Nephron (organoid): ENCODE data around the gene NEK10.

Experiments
- H3K27ac Mint-ChIP-seq, 3 experiments: 2 replicates each; pipeline ENCODE4 v1.8.0; 2020; ENCODE audit warnings: mixed read lengths in 3 of 3, mild to moderate bottlenecking in 2 of 3, moderate library complexity in 1 of 3
- H3K27me3 Mint-ChIP-seq: 2 replicates; pipeline ENCODE4 v1.8.0; 2021; ENCODE audit warnings: low read depth, mild to moderate bottlenecking, moderate library complexity, mixed read lengths
- H3K36me3 Mint-ChIP-seq: 2 replicates; pipeline ENCODE4 v1.8.0; 2020; ENCODE audit warnings: low read depth, mixed read lengths
- H3K4me1 Mint-ChIP-seq: 2 replicates; pipeline ENCODE4 v1.8.0; 2020; ENCODE audit warnings: mixed read lengths
- H3K4me3 Mint-ChIP-seq, 3 experiments: 2 replicates each; pipeline ENCODE4 v1.8.0; 2020; ENCODE audit warnings: mild to moderate bottlenecking in 3 of 3, mixed read lengths in 3 of 3, moderate library complexity in 2 of 3
- H3K9me3 Mint-ChIP-seq: 2 replicates; pipeline ENCODE4 v1.8.0; 2020; ENCODE audit warnings: mixed read lengths
- TF ChIP-seq, protein P1 (sequence below), 3 experiments: fragments of 200-600 bp; sonication (generic); IDR thresholded peaks; one replicate each; pipeline ENCODE4 v1.5.0; 2021; ENCODE audit warnings: antibody characterized with exemption in 3 of 3; ENCODE audit not compliant: unreplicated experiment in 3 of 3

NEK10 gene

DNA sequence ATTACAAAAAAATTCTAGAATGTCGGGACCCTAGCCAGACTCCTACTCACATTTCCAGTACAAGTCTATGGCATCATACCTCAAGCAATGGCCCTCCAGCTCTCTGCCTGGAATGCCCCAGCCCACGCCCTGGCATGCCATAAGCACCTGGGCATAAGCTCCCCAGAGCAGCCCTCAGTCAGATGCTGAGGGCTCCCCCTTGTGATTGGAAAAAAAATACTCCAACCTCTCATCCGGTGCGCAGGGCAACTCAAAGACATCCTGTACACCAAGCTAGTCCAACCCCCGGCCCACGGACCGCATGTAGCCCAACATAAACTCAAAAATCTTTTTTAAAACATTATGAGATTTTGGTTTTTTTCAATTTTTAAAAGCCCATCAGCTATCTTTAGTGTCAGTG is 115.4 kb downstream of the NEK10 start:
- Mint-ChIP-seq H3K4me1 (no peaks in the 10 kb centered on the region), H3K9me3 (no peaks in the 10 kb centered on the region), H3K27me3 (no peaks in the 10 kb centered on the region), H3K27ac (no peak overlapping the region), H3K36me3 (no peaks in the 10 kb centered on the region), H3K4me3 (no peak overlapping the region)
- TF ChIP-seq, protein P1, sequence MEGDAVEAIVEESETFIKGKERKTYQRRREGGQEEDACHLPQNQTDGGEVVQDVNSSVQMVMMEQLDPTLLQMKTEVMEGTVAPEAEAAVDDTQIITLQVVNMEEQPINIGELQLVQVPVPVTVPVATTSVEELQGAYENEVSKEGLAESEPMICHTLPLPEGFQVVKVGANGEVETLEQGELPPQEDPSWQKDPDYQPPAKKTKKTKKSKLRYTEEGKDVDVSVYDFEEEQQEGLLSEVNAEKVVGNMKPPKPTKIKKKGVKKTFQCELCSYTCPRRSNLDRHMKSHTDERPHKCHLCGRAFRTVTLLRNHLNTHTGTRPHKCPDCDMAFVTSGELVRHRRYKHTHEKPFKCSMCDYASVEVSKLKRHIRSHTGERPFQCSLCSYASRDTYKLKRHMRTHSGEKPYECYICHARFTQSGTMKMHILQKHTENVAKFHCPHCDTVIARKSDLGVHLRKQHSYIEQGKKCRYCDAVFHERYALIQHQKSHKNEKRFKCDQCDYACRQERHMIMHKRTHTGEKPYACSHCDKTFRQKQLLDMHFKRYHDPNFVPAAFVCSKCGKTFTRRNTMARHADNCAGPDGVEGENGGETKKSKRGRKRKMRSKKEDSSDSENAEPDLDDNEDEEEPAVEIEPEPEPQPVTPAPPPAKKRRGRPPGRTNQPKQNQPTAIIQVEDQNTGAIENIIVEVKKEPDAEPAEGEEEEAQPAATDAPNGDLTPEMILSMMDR (IDR thresholded peaks at IDR 0.05; ENCODE audit: unreplicated experiment in 3 of 3), result peak in 2 of 3 experiments; percentile 20 to 31

DNA sequence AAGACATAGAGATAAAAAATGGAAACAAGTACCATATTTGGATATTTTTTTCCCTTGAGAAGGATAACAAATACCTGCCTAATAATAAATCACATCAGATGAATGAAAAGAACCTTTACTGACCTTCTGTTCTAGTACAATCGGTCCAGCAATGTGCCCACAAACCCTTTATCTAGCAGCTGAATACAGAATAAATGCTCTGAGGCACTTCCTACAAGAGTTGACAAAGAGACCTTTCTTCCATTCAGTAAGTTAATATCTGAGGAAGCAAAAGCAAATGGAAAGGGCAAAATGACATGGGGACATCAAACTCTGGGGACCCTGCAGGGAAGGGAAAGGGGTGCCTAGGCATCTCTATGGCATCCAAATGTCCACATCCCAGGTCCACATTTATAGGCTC is 115.8 kb downstream of the NEK10 start:
- Mint-ChIP-seq H3K4me3 (no peak overlapping the region), H3K4me1 (no peaks in the 10 kb centered on the region), H3K27me3 (no peaks in the 10 kb centered on the region), H3K9me3 (no peaks in the 10 kb centered on the region), H3K27ac (no peak overlapping the region), H3K36me3 (no peaks in the 10 kb centered on the region)
- TF ChIP-seq, protein P1 (IDR thresholded peaks at IDR 0.05; ENCODE audit: unreplicated experiment in 3 of 3), result no peak

DNA sequence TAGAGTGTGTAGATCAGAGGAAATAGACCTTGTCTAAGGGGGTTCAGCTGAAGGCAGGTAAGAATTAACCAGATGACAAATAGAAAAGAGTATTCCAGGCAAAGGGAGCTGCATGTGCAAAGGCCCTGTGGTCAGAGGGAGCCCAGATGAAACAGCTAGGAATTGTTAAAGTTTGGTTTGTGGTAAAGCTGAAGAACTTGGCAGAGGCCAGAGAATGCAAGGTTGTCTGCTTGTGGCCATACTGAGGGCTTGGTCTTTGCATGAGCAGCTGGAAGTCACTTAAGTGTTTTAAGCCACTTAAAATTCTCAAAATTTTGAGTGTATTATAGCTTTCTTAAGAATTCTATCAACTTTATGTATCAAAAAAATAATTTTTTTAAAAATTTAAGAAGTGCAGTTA is 116.5 kb downstream of the NEK10 start:
- Mint-ChIP-seq H3K36me3 (no peaks in the 10 kb centered on the region), H3K4me1 (no peaks in the 10 kb centered on the region), H3K27me3 (no peaks in the 10 kb centered on the region), H3K4me3 (no peak overlapping the region), H3K27ac (no peak overlapping the region), H3K9me3 (no peaks in the 10 kb centered on the region)
- TF ChIP-seq, protein P1 (IDR thresholded peaks at IDR 0.05; ENCODE audit: unreplicated experiment in 3 of 3), result no peak

DNA sequence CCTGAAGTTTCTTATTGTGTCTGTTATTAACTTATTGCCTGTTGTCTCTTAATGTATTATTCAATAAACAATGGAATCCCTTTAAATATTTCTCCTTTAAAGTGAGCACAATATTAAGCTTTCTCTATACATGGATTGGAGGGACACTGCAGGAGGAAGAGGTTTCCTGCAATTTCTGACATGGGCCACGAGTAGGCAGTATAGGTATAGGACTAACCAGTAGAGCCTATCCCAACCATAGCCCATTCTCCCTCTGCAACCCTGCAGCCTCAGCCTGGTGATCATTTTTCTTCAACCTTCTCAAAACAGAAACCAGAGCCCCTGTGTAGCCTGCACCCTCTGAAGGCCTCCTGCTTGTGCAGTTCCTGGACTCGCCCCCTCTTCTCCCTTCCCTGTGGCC is 124.8 kb downstream of the NEK10 start:
- H3K4me3 Mint-ChIP-seq, result no peak overlapping the region
- H3K4me1 Mint-ChIP-seq, result no peaks in the 10 kb centered on the region
- no peaks in the 10 kb centered on the region for H3K27me3 Mint-ChIP-seq
- no peak overlapping the region for H3K27ac Mint-ChIP-seq
- TF ChIP-seq, protein P1 (IDR thresholded peaks at IDR 0.05; ENCODE audit: unreplicated experiment in 3 of 3), result no peak
- H3K36me3 Mint-ChIP-seq, result no peaks in the 10 kb centered on the region
- H3K9me3 Mint-ChIP-seq, result peaks cover 6% of the 10 kb centered on the region

DNA sequence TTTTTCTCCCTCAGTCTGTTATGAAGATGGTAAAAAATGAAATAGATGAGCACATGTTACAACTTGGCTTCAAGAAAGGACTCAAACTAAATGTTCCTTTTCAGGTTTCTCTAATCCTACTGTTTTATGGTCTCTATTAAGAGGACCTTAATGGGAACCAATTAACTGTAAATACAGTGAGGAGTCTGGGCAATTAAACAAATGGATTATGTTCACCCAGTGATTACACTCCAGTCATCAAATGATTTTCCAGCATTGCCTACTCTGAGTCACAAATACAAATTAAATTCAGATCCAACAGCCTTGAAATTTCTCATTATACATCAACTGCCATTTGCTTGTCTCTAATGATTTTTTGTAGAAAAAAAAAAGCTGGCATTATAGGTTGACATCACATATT is 129.2 kb downstream of the NEK10 start:
- Mint-ChIP-seq H3K9me3 (peaks cover 36% of the 10 kb centered on the region), H3K27ac (no peak overlapping the region), H3K4me1 (no peaks in the 10 kb centered on the region), H3K27me3 (peaks cover 3% of the 10 kb centered on the region), H3K36me3 (peaks cover 4% of the 10 kb centered on the region), H3K4me3 (no peak overlapping the region)
- TF ChIP-seq, protein P1 (IDR thresholded peaks at IDR 0.05; ENCODE audit: unreplicated experiment in 3 of 3), result no peak

DNA sequence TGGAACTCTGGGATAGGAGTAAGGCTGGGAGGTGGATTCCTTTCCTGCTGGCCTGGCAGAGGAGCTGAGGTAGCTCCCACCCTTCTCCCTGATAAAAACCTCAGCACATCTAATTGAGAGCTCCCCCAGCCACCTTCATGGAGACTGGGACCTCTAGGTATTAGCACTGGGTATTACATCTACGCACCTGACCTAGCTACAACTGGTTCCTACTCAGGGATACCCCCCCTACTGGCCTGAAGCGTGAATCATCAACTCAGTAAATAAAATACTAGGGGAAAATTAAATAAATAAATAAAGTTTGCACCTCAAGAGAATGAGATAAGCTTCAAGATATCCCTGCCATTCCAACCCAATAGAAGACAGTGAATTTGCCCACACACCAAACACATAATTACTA is 140.4 kb downstream of the NEK10 start:
- TF ChIP-seq, protein P1 (IDR thresholded peaks at IDR 0.05; ENCODE audit: unreplicated experiment in 3 of 3), result no peak

More for the DNA sequence above, 140.4 kb downstream of the NEK10 start:
- H3K4me3 Mint-ChIP-seq, result no peak overlapping the region
- no peak overlapping the region for H3K27ac Mint-ChIP-seq
- no peaks in the 10 kb centered on the region for H3K4me1 Mint-ChIP-seq
- H3K27me3 Mint-ChIP-seq, result no peaks in the 10 kb centered on the region
- H3K9me3 Mint-ChIP-seq, result peaks cover 37% of the 10 kb centered on the region
- H3K36me3 Mint-ChIP-seq, result no peaks in the 10 kb centered on the region
